Activated CD4-positive, alpha-beta memory T cell treated with anti-CD3 and anti-CD28 coated beads for 36 hours (primary cell): ENCODE measurements around the gene CNTN4. TPM values are rescaled to one million over a fixed set of nuclear protein-coding genes. Genes with fewer than 3 reads are reported as not detected.

Experiments
- CTCF ChIA-PET: fragments of 350-600 bp; sonication (Branson Sonifier 250); formaldehyde crosslinking; loops from one replicate; lab custom pipeline; 2021; ENCODE audit warnings: antibody characterized with exemption, inconsistent platforms; lab: Charles Lee
- POLR2A ChIA-PET: fragments of 350-600 bp; sonication (Branson Sonifier 250); formaldehyde crosslinking; loops from one replicate; lab custom pipeline; 2021; ENCODE audit warnings: antibody characterized with exemption; lab: Charles Lee
- DNase-seq: peaks from one replicate; pipeline ENCODE4 v3.0.0-alpha.2; 2020
- H3K27ac Mint-ChIP-seq: one replicate; pipeline ENCODE4 v1.8.0; 2021; ENCODE audit warnings: mixed read lengths
- H3K27me3 Mint-ChIP-seq: one replicate; pipeline ENCODE4 v1.8.0; 2021; ENCODE audit warnings: mixed read lengths
- H3K36me3 Mint-ChIP-seq: one replicate; pipeline ENCODE4 v1.8.0; 2021; ENCODE audit warnings: mixed read lengths
- H3K4me1 Mint-ChIP-seq: one replicate; pipeline ENCODE4 v1.8.0; 2021; ENCODE audit warnings: low read depth, mixed read lengths
- H3K4me3 Mint-ChIP-seq: one replicate; pipeline ENCODE4 v1.8.0; 2021; ENCODE audit warnings: mild to moderate bottlenecking, mixed read lengths
- H3K9me3 Mint-ChIP-seq: one replicate; pipeline ENCODE4 v1.8.0; 2021; ENCODE audit warnings: mixed read lengths
- intact Hi-C: fragments of 100-400 bp; cut with micrococcal nuclease; formaldehyde crosslinking; loops from one replicate; pipeline ENCODE4 v1.15.1; 2023
- total RNA-seq, 2 experiments: library from RNA; stranded (reverse); gene quantifications; one replicate each; pipeline ENCODE4 v1.2.3, GENCODE V29; 2021

Gene CNTN4
- total RNA-seq, 2 experiments from 2014 or later: not detected

- H3K9me3 Mint-ChIP-seq: no peaks in the 10 kb centered on the region
- DNase-seq: no peak
- no peak overlapping the region for H3K4me3 Mint-ChIP-seq
- ChIA-PET CTCF (no interaction called here), POLR2A (no interaction called here)
- H3K27ac Mint-ChIP-seq: no peak overlapping the region
- no peaks in the 10 kb centered on the region for H3K36me3 Mint-ChIP-seq
- H3K27me3 Mint-ChIP-seq: no peaks in the 10 kb centered on the region
- no peaks in the 10 kb centered on the region for H3K4me1 Mint-ChIP-seq
- intact Hi-C loops: no loop called here
Measured at GRCh38 chr3:2822611-2823010, 723.9 kb downstream of the CNTN4 start.

GRCh38 chr3:2823031-2823430 is 724.4 kb downstream of the CNTN4 start:
- H3K27ac Mint-ChIP-seq: no peak overlapping the region
- no peaks in the 10 kb centered on the region for H3K27me3 Mint-ChIP-seq
- H3K4me1 Mint-ChIP-seq: no peaks in the 10 kb centered on the region
- no peaks in the 10 kb centered on the region for H3K9me3 Mint-ChIP-seq
- no peaks in the 10 kb centered on the region for H3K36me3 Mint-ChIP-seq
- no peak for DNase-seq
- intact Hi-C loops: no loop called here
- H3K4me3 Mint-ChIP-seq: no peak overlapping the region
- CTCF ChIA-PET: no interaction called here
- POLR2A ChIA-PET: no interaction called here

- H3K4me1 Mint-ChIP-seq: no peaks in the 10 kb centered on the region
Measured at GRCh38 chr3:2823437-2824211, 725.0 kb downstream of the CNTN4 start.

GRCh38 chr3:2826036-2826435 is 727.4 kb downstream of the CNTN4 start:
- peaks cover 1% of the 10 kb centered on the region for H3K27me3 Mint-ChIP-seq
- no peaks in the 10 kb centered on the region for H3K36me3 Mint-ChIP-seq
- DNase-seq: no peak
- no peaks in the 10 kb centered on the region for H3K9me3 Mint-ChIP-seq
- no peaks in the 10 kb centered on the region for H3K4me1 Mint-ChIP-seq
- H3K27ac Mint-ChIP-seq: no peak overlapping the region
- intact Hi-C loops: no loop called here
- ChIA-PET CTCF (no interaction called here), POLR2A (no interaction called here)
- H3K4me3 Mint-ChIP-seq: no peak overlapping the region

More at GRCh38 chr3:2823437-2824211, 725.0 kb downstream of the CNTN4 start:
- ChIA-PET POLR2A (no interaction called here), CTCF (no interaction called here)
- no peak overlapping the region for H3K4me3 Mint-ChIP-seq
- no peak overlapping the region for H3K27ac Mint-ChIP-seq
- intact Hi-C loops: no loop called here
- no peaks in the 10 kb centered on the region for H3K9me3 Mint-ChIP-seq
- DNase-seq: no peak
- H3K36me3 Mint-ChIP-seq: no peaks in the 10 kb centered on the region
- no peaks in the 10 kb centered on the region for H3K27me3 Mint-ChIP-seq

- Mint-ChIP-seq H3K27ac (no peak overlapping the region), H3K4me3 (no peak overlapping the region), H3K27me3 (peaks cover 1% of the 10 kb centered on the region), H3K4me1 (no peaks in the 10 kb centered on the region), H3K9me3 (no peaks in the 10 kb centered on the region), H3K36me3 (no peaks in the 10 kb centered on the region)
- POLR2A ChIA-PET: no interaction called here
- DNase-seq: no peak
- intact Hi-C loops: no loop called here
- CTCF ChIA-PET: no interaction called here
Measured at GRCh38 chr3:2826453-2826852, 727.8 kb downstream of the CNTN4 start.

- no peaks in the 10 kb centered on the region for H3K9me3 Mint-ChIP-seq
- H3K4me3 Mint-ChIP-seq: no peak overlapping the region
- H3K4me1 Mint-ChIP-seq: no peaks in the 10 kb centered on the region
- H3K36me3 Mint-ChIP-seq: no peaks in the 10 kb centered on the region
- ChIA-PET POLR2A (no interaction called here), CTCF (no interaction called here)
- no peak overlapping the region for H3K27ac Mint-ChIP-seq
- DNase-seq: no peak
- intact Hi-C loops: no loop called here
- peaks cover 5% of the 10 kb centered on the region for H3K27me3 Mint-ChIP-seq
Measured at GRCh38 chr3:2837239-2837638, 738.6 kb downstream of the CNTN4 start.

GRCh38 chr3:2837910-2838309 is 739.2 kb downstream of the CNTN4 start:
- Mint-ChIP-seq H3K27ac (no peak overlapping the region), H3K9me3 (no peaks in the 10 kb centered on the region), H3K36me3 (no peaks in the 10 kb centered on the region), H3K4me3 (no peak overlapping the region), H3K27me3 (peaks cover 4% of the 10 kb centered on the region), H3K4me1 (no peaks in the 10 kb centered on the region)
- intact Hi-C loops: no loop called here
- ChIA-PET CTCF (no interaction called here), POLR2A (no interaction called here)
- DNase-seq: no peak

- intact Hi-C loops: no loop called here
- Mint-ChIP-seq H3K27me3 (peaks cover 4% of the 10 kb centered on the region), H3K4me3 (no peak overlapping the region), H3K36me3 (no peaks in the 10 kb centered on the region), H3K4me1 (no peaks in the 10 kb centered on the region), H3K27ac (no peak overlapping the region), H3K9me3 (no peaks in the 10 kb centered on the region)
- no peak for DNase-seq
- POLR2A ChIA-PET: no interaction called here
- CTCF ChIA-PET: no interaction called here
Measured at GRCh38 chr3:2838546-2839157, 740.0 kb downstream of the CNTN4 start.

- H3K4me1 Mint-ChIP-seq: no peaks in the 10 kb centered on the region
- intact Hi-C loops: no loop called here
- DNase-seq: no peak
- ChIA-PET POLR2A (no interaction called here), CTCF (no interaction called here)
- H3K36me3 Mint-ChIP-seq: no peaks in the 10 kb centered on the region
- H3K9me3 Mint-ChIP-seq: no peaks in the 10 kb centered on the region
- no peak overlapping the region for H3K4me3 Mint-ChIP-seq
- H3K27ac Mint-ChIP-seq: no peak overlapping the region
- H3K27me3 Mint-ChIP-seq: peaks cover 5% of the 10 kb centered on the region
Measured at GRCh38 chr3:2839876-2840275, 741.2 kb downstream of the CNTN4 start.

- DNase-seq: no peak
- Mint-ChIP-seq H3K9me3 (peaks cover 4% of the 10 kb centered on the region), H3K4me1 (peaks cover 8% of the 10 kb centered on the region), H3K4me3 (no peak overlapping the region), H3K27ac (no peak overlapping the region), H3K36me3 (no peaks in the 10 kb centered on the region), H3K27me3 (peaks cover 3% of the 10 kb centered on the region)
- intact Hi-C loops: no loop called here
- ChIA-PET POLR2A (interaction anchor here (0.6 kb wide), 1 partner anchor 1274 kb away, joined by 4 read pairs; no protein-coding TSS in a partner anchor), CTCF (interaction anchor here (0.6 to 1.0 kb wide), 2 partner anchors 31 to 38 kb away, joined by 3 read pairs; no protein-coding TSS in a partner anchor)
Measured at GRCh38 chr3:2847062-2847841, 748.6 kb downstream of the CNTN4 start.

- no peaks in the 10 kb centered on the region for H3K36me3 Mint-ChIP-seq
- peaks cover 3% of the 10 kb centered on the region for H3K27me3 Mint-ChIP-seq
- no peak overlapping the region for H3K27ac Mint-ChIP-seq
- H3K9me3 Mint-ChIP-seq: peaks cover 4% of the 10 kb centered on the region
- intact Hi-C loops: no loop called here
- ChIA-PET CTCF (no interaction called here), POLR2A (no interaction called here)
- H3K4me3 Mint-ChIP-seq: no peak overlapping the region
- DNase-seq: no peak
- peaks cover 8% of the 10 kb centered on the region for H3K4me1 Mint-ChIP-seq
Measured at GRCh38 chr3:2849092-2849491, 750.4 kb downstream of the CNTN4 start.

- CTCF ChIA-PET: no interaction called here
- no peaks in the 10 kb centered on the region for H3K36me3 Mint-ChIP-seq
Measured at GRCh38 chr3:2850701-2851100, 752.0 kb downstream of the CNTN4 start.

More at GRCh38 chr3:2850701-2851100, 752.0 kb downstream of the CNTN4 start:
- POLR2A ChIA-PET: no interaction called here
- Mint-ChIP-seq H3K4me3 (no peak overlapping the region), H3K4me1 (peaks cover 8% of the 10 kb centered on the region), H3K9me3 (peaks cover 4% of the 10 kb centered on the region), H3K27ac (no peak overlapping the region), H3K27me3 (peaks cover 2% of the 10 kb centered on the region)
- no peak for DNase-seq
- intact Hi-C loops: no loop called here
